Hematopoietic multipotent progenitor cell treated with erythropoietin and hydrocortisone succinate and interleukin-3 and kit ligand, for 4 days (in vitro differentiated cells): Measurements from ENCODE around the gene DCTN1.

Source experiments
- DNase-seq: peaks from one replicate; pipeline ENCODE4 v3.0.0-alpha.2; 2015

Gene DCTN1

DNA sequence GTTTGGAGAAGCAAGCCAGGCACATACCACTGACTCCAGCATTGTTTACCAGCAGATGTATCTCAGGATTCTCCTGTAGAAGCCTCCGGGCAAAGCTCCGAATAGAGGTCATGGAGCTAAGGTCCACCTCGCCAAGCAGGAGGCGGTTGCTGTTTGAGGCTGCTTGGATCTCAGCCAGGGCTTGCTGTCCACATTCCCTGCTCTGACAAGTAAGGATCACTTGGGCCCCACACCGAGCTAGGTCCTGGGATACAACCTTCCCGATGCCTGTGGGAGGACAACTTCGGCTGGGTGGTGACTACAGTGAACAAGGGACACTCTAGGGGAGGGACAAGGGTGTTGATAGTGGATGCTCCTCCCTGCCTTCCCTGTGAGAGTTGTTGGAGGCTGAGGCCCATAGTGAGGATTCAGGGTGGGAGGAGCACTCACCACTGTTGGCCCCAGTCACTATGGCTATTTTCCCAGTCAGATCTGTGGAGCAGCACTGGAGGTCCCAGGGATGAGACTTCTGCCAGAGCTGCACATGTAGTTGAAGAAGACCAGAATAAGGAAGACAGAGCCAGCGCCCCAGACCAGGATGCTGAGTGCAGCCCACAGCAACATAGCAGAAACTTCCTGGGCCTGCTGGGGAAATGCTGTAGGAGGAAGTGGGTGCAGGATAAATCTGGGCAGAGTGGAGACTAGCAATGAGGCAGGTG, 33.0 kb upstream of the DCTN1 start:
- DNase-seq: no peak

DNA sequence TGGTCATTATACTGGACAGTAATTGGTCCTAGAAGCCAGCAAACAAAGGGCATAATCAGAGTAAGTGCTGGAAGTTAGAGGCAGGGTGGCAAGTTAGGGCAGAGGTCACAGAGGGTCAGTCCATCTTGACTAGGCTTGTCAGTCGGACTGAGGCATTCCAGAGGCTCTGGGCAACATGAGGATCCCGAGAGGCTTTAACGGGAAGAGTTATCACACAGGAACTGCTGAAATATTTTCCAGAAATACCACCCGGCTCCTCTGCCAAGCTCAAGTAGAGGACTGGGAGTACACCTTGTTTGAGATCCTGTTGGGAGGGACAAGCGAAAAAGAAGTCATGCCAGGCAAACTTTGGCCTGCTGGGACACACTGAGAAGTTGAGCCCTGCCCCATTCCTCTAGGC, 27.6 kb upstream of the DCTN1 start:
- DNase-seq: no peak

DNA sequence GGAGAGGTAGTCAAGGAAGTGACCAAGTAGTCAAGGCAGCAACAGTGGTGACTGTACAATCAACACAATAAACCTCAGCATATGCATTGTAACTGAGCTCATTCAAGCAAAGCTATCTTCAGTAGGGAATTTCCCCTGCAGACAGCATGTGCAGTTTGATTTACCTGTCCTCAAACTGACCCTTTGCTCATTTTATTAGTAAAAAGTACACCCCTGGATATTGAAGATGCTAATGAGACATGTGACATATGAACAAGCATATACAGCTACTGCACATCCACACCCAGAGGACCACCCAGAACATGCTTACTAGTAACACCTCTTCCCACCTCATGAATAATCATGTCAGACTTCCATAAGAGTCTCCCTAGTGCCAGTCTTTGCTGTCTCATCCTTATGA, 25.9 kb upstream of the DCTN1 start:
- DNase-seq: no peak

DNA sequence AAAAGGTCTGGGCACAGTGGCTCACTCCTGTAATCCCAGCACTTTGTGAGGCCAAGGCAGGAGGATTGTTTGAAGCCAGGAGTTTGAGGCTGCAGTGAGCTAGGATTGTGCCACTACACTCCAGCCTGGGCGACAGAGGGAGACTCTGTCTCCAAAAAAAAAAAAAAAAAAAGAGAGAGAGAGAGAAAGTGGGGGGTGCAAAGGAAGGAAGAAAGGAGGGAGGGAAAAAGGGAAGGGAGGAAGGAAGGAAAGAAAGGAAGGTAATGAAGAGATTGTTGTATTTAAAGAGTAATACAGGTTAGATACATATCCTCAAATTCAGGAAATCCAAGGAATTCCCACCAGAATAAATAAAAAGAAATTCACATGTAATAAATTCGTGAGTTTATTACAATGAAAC, 21.8 kb upstream of the DCTN1 start:
- DNase-seq: no peak

DNA sequence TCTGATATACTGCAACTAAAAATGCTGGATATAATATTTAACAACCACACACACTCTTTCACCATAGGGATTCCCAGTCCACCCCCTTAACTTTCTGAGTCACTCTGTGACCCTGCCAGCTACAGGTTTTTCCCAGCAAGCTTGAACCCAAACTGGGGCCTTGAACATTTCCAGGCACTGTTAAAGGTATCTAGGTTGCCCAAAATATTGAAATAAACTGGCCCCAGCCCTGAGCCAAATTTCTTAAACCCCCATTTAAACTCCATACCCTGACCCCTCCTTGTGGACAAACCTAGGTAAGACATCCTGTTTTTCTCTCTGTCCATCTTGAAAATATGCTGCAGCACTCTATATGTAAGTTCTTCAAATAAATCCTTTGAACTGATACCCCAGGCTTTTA, 19.7 kb upstream of the DCTN1 start:
- DNase-seq: peak; percentile 78

DNA sequence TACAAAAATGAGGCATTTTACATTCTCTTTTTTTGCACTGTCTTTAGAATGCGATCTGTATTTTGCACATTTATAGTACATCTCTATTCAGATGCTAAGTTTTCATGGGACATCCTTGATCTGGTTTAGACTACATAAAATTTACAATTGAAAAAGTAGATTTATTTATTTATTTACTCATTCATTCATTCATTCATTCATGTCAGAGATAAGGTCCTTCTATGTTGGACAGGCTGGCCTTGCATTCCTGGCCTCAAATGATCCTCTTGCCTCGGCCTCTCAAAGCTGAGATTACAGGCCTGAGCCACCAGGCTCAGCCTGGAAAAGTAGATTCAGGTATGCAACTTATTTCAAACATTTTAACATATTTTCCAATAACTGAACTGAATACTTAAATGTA, 16.0 kb upstream of the DCTN1 start:
- DNase-seq: no peak

DNA sequence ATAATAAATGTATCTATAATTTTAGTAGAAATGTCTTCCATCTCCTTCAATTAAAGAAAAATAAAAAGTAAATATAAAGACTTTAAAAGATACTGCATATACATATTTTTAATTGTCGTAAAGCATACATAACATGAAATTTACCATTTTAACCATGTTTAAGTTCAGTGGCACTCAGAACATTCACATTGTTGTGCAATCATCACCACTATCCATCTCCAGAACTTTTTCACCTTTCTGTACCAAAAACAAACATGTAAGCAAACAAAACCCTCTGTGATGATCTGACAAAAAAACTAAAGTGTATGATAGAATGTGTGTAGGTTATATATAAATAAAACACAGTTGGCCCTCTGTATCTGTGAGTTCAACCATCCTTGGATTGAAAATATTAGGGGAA, 13.4 kb upstream of the DCTN1 start:
- DNase-seq: no peak

- no peak for DNase-seq
These were observed 12.3 kb upstream of the DCTN1 start for GRCh38 chr2:74392449-74392743.

DNA sequence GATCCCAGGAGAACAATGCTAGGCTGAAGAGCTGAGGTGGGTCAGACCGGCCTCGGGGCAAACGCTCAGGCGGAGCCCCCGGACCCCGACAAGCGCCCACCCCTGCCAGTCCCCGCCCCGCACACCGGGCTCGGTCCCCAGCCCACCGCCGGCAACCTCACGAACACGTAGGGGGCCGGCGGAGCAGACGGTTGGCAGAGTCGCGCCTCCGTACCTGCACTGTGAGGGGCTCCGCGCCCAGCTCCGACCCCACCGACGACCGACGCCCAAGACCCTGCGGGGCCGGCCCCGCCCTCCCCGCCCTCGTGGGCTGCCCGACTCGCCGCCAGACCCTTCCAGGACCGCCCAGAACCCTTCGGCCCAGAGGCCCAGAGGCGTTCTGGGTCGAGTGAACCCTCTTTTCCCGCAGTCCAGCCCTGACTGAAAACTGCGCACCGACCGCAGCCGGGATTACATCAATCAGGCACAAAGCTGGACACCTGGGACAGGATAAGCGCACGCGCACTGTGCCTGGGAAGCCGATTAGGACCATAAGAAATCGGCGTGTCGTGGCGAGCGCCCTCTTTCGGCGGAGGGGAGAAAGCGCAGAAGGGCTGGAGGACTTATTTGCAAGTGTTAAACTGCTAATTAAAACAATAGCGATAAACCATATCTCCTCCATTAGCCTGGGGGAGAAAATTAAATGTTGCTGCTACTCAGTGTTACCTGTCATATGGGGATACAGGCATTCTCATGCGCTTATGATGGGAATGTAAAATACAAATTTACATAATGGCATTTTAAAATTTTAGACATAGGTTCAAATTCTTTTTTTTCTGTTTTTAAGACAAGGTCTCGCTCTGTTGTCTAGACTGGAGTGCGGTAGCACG, 11.7 kb upstream of the DCTN1 start:
- DNase-seq: peak; percentile 97

DNA sequence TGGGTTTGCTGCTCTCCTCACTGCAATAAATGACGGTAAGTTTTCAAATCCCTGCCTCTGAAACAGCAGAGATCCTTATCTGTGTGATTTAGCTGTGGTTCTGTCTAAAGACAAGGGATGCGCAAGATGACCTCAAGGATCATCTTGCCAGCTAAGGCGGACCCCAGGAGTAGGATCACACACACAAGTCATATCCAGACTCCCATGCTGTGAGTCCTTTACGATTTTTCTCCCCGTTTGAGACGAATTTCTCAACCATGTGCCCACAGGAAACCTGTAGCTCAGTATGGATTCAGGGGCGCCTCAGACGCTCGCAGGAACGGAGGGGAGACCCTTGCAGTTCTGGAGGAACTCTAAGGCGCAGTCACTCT, 11.1 kb upstream of the DCTN1 start:
- peak; percentile 44 for DNase-seq

DNA sequence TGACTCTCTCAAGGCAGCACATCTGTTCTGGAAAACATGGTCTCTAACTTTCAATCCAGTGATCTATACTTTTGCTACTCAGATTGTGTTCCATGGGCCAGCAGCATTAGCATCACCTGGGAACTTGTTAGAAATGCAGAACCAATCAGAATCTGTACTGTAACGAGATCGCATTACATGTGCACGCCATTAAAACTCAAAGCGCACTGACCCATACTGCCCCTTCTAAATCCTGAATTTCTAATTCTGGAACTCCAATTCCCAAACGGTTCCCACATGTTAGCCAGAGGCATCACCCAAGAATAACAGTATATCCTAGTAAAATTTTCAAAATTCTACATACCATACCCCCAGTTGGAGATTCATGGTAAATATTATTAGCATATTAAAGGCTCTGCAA, 10.5 kb upstream of the DCTN1 start:
- no peak for DNase-seq

DNA sequence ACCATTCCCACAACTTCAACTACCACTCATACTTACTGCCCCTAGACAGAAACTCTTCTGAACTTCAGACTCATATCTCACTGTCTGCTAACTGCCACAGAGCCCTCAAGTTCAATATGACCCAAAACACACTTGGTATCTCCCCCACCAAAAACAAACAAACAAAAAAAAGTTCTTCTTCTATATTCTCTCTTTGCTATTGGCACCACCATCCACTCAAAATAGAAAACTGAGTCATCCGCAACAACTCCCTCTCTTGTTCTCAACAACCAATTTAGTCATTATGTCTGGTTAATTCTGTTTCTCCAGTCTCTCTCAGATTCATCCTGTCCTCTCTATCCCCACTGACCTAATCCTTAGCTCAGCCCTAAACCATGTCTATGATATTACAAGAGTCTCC, 7.2 kb upstream of the DCTN1 start:
- no peak for DNase-seq

GRCh38 chr2:74385396-74385795, 5.3 kb upstream of the DCTN1 start:
- peak; percentile 43 for DNase-seq

- DNase-seq: no peak
These were observed 3.9 kb upstream of the DCTN1 start for GRCh38 chr2:74384051-74384450.

DNA sequence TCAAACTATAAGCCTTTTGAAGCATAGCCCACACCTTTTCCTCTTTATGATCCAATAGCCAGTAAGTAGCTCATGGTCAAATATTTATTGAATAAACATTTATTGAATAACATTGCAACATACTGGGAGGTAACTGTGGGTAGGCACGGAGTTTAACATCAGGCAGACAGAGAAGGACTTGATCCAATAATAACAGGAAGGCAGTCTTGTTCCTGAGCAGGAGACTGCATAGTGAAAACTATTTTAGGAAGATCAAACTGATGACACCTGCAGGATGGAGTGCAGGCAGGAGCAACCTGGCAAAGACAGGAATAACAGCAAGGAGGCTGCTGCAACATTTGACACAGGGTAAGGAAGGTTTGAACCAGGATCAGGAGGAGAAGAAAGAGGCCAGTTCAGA, 3.1 kb upstream of the DCTN1 start:
- no peak for DNase-seq

- no peak for DNase-seq
These were observed 1.6 kb upstream of the DCTN1 start for GRCh38 chr2:74381751-74382150.

DNA sequence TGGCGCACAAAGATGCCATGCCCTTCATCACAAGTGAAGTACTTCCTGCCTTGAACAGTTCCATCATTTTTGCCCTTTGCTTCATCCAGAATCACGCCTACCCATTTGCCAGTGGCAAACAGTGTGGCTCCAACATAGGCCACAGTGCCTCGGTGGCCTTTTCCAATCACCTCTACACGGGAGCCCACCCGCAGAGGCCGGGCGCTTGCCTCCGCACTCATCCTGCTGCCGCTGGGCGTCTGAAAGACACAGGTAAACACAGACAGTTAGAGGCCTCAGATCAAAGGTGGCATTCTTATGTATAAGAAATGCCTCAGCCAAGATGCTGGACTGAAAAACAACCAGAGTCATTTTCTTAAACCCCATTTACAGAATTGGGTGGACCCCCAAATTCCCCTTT, 2.1 kb downstream of the DCTN1 start:
- no peak for DNase-seq

DNA sequence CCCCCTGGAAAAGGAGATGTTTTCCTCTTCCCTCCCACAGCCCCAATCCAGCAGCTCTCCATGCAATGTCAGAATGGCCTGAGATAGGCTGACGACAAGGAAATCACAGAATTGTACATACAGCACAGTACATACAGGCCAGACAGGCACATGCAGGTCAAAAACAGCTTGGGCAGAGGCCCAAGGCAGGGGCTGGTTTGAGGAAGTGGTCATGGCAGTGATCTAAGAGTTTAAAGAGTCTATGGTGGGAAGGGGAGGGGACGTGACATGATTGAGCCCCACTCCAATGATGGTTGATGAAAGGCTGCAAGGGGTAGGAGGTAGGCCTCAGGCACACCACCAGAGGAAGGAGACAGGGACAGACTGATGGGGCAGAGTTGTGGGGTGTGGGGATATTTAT, 4.3 kb downstream of the DCTN1 start:
- DNase-seq: peak; percentile 48

- DNase-seq: no peak
These were observed 5.5 kb downstream of the DCTN1 start for GRCh38 chr2:74374509-74375205.

- no peak for DNase-seq
These were observed 6.1 kb downstream of the DCTN1 start for GRCh38 chr2:74373985-74374384.

DNA sequence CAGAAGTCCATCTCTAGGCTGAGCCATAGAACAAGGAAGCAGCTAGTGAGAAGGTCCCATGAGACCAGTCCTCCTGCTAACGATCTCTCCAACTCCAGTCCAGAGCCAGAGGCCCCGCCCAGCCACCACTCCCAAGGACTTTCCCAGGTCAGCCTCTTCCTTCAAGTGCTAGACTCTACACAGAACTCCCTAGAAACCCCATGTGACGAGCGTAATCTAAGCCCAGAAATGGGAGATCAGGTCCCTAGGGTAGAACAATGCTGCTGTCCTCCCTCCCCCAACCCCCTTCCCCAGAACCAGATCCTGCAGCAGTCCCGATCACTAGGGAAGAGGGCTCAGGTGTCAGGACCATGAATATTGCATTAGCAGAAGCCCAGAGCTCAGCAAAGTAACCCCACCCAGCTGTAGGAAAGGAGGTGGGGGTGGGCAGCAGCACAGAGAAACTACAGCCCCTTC, 6.9 kb downstream of the DCTN1 start:
- DNase-seq: no peak

DNA sequence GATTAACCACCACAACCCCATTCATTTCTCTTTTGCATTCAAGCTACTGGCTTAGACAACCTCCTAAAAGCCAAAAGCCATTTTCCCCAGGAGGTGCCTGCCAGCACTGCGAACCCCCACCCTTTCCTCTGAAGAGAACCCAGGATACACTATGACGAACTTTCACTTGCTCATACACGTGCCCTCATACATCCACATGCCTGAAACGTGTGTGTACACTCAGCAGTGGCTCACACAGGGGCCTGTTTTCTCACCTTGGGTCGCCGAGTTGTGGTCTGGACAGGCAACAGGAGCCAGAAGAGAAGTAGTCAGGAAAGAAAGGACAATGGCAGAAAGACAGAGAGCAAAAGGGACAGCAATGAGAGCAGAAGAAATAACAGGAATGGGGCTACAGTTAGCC, 7.4 kb downstream of the DCTN1 start:
- DNase-seq: no peak

DNA sequence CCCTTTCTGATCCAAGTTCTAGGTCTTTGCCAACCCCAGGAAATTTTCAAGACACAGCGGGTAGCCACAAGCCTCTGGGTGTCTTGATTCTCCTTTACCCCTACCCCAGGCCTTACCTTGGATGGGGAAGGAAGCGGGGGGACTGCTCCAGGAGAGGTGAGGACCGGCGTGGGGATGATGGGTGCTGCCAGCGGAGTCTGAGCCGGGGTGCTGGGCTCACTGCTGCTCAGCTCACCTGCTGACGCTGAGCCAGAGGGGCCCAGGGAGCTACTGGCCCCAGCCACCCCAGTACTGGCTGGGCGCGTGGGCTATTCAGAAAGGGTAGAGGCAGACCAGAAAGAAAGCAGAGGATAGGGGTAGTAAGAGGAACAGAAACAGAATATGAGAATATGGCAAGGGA, 8.7 kb downstream of the DCTN1 start:
- DNase-seq: no peak

GRCh38 chr2:74369976-74370375, 10.1 kb downstream of the DCTN1 start:
- DNase-seq: no peak
